BJ (cell line): ENCODE data around the gene FOXS1. TPM values are rescaled to one million over a fixed set of nuclear protein-coding genes. Genes with fewer than 3 reads are reported as not detected.

Experiments used
- CTCF ChIA-PET: fragments of 350-600 bp; formaldehyde crosslinking; extraction: SDS; loops from one replicate; lab custom pipeline; 2021; ENCODE audit warnings: antibody characterized with exemption, inconsistent platforms; lab: Yijun Ruan, JAX
- POLR2A ChIA-PET: fragments of 300-600 bp; sonication (Branson Sonifier 250); formaldehyde crosslinking; extraction: SDS; loops from one replicate; lab custom pipeline; 2021; ENCODE audit warnings: antibody characterized with exemption; lab: Charles Lee
- DNase-seq: peaks from one replicate; pipeline ENCODE4 v3.0.0-alpha.2; 2011; ENCODE audit warnings: low read depth
- H3K27me3 ChIP-seq: 2 replicates; pipeline ENCODE4 v1.6.0; 2011; ENCODE audit warnings: low read length; ENCODE audit not compliant: control insufficient read depth, insufficient read depth
- H3K36me3 ChIP-seq: 2 replicates; pipeline ENCODE4 v1.5.1; 2011; ENCODE audit warnings: low read length; ENCODE audit not compliant: control insufficient read depth, insufficient read depth
- H3K4me3 ChIP-seq: 2 replicates; pipeline ENCODE4 v1.5.1; 2011; ENCODE audit warnings: low read depth, mild to moderate bottlenecking, control low read depth, low read length
- CTCF ChIP-seq: IDR thresholded peaks from 2 replicates; pipeline ENCODE4 v1.5.1; 2011; ENCODE audit warnings: low read depth, mild to moderate bottlenecking, control low read depth, inconsistent platforms, low read length, moderate library complexity; ENCODE audit not compliant: insufficient read depth
- polyA plus RNA-seq: library from polyadenylated mRNA; depleted of rRNA; stranded (reverse); fragments of >200 nt; gene quantifications from 2 replicates; pipeline ENCODE4 v1.2.3, GENCODE V29; 2011

FOXS1 gene
- polyA plus RNA-seq, 1 experiment, result 0.05 TPM

DNA sequence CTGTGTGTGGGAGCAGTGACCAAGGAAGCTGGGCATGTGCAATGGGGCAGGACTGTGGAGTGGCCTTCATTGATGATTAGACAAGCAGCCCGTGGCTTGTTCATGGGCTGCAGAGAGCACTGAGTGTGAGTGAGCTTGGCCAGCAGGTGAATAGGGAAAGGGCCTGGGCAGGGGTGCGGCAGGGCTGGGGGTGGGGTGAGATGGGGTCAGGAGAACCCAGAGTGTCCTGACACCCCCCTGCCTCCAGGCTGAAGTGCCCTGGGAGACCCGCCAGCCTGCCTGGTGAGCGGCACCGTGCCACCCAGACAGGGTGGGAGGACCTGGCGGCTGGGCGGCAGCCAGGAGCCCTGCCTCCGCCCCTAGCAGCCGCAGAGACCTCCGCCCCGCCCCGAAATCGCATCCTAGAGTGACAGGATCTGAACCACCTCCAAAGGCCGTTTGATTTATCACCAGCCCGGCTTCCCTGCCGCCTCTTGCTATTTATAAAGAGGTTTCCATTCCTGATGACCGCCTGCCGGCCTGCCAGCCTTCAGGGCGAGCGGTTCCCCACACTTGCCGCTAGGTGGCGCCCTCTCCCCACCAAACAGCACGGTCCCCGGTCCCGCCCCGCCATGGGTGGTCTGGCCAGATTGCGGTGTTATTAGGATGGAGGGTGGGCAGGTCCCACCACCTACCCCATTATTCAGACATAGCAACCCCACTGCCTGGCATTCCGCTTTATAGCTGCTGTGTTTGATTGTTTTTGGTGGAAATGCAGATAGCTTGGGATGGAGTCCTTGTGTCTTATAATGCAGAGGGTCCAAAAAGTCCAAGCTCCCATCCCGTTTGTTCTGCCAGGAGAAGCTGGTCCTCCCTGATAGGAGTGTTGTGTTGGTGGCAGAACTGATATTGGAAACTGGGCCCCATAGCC is 22.7 kb downstream of the FOXS1 start:
- ChIA-PET POLR2A (no interaction called here), CTCF (interaction anchor here (0.6 to 8.2 kb wide), 32 partner anchors 9 to 830 kb away, joined by 3 to 180 read pairs (median 4); partner anchors contain the start of genes FOXS1 and PDRG1)
- H3K36me3 ChIP-seq, result no peaks in the 10 kb centered on the region
- peak; percentile 97 for TF ChIP-seq CTCF
- DNase-seq, result no peak
- peak overlapping the region; percentile 7; the same call in 1 of the 2 replicates for H3K4me3 ChIP-seq
- H3K27me3 ChIP-seq, result no peaks in the 10 kb centered on the region

GRCh38 chr20:31821427-31821826 is 24.0 kb downstream of the FOXS1 start:
- Histone ChIP-seq H3K27me3 (no peaks in the 10 kb centered on the region), H3K4me3 (no peak overlapping the region), H3K36me3 (no peaks in the 10 kb centered on the region)
- ChIA-PET CTCF (interaction anchor here (0.5 to 8.2 kb wide), 5 partner anchors 7 to 210 kb away, joined by 3 to 180 read pairs (median 83); partner anchors contain the start of gene FOXS1), POLR2A (no interaction called here)
- no peak for TF ChIP-seq CTCF
- no peak for DNase-seq

DNA sequence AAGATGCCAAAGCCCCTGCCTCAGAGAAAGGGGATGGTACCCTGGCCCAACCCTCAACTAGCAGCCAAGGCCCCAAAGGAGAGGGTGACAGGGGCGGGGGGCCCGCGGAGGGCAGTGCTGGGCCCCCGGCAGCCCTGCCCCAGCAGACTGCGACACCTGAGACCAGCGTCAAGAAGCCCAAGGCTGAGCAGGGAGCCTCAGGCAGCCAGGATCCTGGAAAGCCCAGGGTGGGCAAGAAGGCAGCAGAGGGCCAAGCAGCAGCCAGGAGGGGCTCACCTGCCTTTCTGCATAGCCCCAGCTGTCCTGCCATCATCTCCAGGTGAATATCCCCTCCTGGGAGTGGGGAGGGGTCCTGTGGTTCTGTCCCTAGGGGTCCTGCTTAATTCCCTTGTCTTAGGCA is 25.2 kb downstream of the FOXS1 start:
- no peak for TF ChIP-seq CTCF
- ChIA-PET POLR2A (no interaction called here), CTCF (interaction anchor here (3.7 to 8.2 kb wide), 2 partner anchors 17 to 211 kb away, joined by 19 to 105 read pairs; no protein-coding TSS in a partner anchor)
- H3K4me3 ChIP-seq, result no peak overlapping the region
- no peaks in the 10 kb centered on the region for H3K27me3 ChIP-seq
- no peaks in the 10 kb centered on the region for H3K36me3 ChIP-seq
- no peak for DNase-seq

DNA sequence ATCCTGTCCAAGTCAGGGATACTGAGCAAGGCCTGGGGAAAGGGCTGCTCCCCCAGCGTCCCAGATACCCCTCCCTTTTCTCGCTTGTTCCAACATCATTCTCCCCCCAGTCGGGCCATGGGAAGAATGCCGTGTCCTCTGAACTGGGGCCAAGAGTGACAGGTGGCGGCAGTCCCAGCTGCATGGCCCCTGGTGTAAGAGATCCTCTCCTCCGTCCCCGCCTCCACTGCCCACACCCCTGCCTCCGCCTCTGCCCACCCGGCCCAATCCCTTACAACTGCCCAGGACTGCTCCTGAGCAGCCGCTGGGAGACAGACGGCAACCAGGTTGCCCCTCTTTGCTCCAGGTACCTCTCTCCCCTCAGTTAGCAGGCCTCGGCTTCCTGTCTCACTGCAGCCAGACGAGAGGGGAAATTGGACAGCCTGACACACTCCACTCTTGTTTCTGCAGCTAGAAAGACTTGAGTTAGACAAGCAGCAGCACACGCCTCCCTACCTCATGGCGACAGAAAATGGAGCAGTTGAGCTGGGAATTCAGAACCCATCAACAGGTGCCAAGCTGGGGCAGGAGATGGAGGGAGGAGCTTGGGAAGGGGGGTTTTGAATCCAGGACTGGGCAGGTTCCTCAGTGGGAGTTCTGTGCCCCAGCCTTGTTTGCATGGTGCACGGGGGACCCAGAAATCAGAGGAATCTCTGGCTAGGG is 26.2 kb downstream of the FOXS1 start, which contains the start of gene MYLK2:
Gene MYLK2, plus strand, starts transcription at position 274 of the 702 bp plus-strand sequence. Its CDS starts 225 bp downstream, at position 499.
- no peaks in the 10 kb centered on the region for H3K27me3 ChIP-seq
- H3K4me3 ChIP-seq, result no peak within 1 kb of the TSS
- no peaks in the 10 kb centered on the region for H3K36me3 ChIP-seq
- no peak for DNase-seq
- POLR2A ChIA-PET, result no interaction called here
- no peak for TF ChIP-seq CTCF
- CTCF ChIA-PET, result interaction anchor here (1.3 to 8.2 kb wide), 5 partner anchors 11 to 273 kb away, joined by 3 to 105 read pairs (median 19); no protein-coding TSS in a partner anchor
